SK-N-MC (cell line): ENCODE measurements around the gene NEGR1.
A peak's percentile ranks its signal among the peaks of the same experiment; 100 is the strongest.

Source experiments
- DNase-seq: peaks from one replicate; pipeline ENCODE4 v3.0.0-alpha.2; 2011; ENCODE audit warnings: low read depth, low spot score
- H3K27ac ChIP-seq: fragments of 200-600 bp; sonication (generic); 2 replicates; pipeline ENCODE4 v1.5.1; 2016; ENCODE audit warnings: mixed run types
- H3K36me3 ChIP-seq: fragments of 200-600 bp; sonication (generic); 2 replicates; pipeline ENCODE4 v1.6.1; 2017; ENCODE audit warnings: antibody characterized with exemption, low read length, mixed read lengths; ENCODE audit not compliant: insufficient read depth
- H3K4me3 ChIP-seq: fragments of 200-600 bp; sonication (generic); 2 replicates; pipeline ENCODE4 v1.5.1; 2016
- H3K9ac ChIP-seq: fragments of 200-600 bp; sonication (generic); 2 replicates; pipeline ENCODE4 v1.8.0; 2017; ENCODE audit warnings: mixed run types, mixed read lengths; ENCODE audit not compliant: insufficient read length
- H3K9me3 ChIP-seq: fragments of 200-600 bp; sonication (generic); 2 replicates; pipeline ENCODE4 v1.6.1; 2017; ENCODE audit warnings: low read depth, mild to moderate bottlenecking, antibody characterized with exemption, low read length, moderate library complexity, mixed read lengths
- EZH2 ChIP-seq: fragments of 200-600 bp; sonication (generic); IDR thresholded peaks from one replicate; pipeline ENCODE4 v1.6.1; 2017; ENCODE audit warnings: antibody characterized with exemption
- FOXP2 ChIP-seq: optimal IDR thresholded peaks from 2 replicates; pipeline ENCODE3; 2011; ENCODE audit warnings: mild to moderate bottlenecking, moderate library complexity; ENCODE audit not compliant: insufficient read depth; ENCODE audit errors: extremely low read length, control extremely low read depth
- POLR2AphosphoS5 ChIP-seq: IDR thresholded peaks from 2 replicates; pipeline ENCODE4 v1.6.1; 2012; ENCODE audit warnings: mild to moderate bottlenecking, low read depth, low read length, borderline replicate concordance

Gene NEGR1

DNA sequence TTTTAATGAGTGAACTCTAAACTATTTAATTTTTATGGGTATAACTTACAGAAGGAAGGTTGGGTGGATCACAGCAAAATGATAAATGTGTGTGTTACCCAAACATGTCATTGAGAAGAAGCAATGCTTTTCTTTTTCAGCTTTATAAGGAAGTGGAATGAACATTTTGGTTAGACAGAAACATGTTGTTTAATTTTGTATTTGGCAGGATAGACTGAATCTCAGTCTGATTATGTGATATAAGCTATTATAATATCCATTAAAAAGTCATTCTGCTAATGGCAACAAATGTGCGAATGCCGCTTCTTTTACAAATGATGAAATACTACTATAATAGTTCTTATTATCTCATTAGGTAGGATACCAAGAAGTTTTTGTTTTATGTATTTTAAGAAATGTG lies 919.6 kb downstream of the NEGR1 start:
- Histone ChIP-seq H3K9me3 (no peaks in the 10 kb centered on the region), H3K36me3 (no peaks in the 10 kb centered on the region), H3K9ac (no peak overlapping the region), H3K4me3 (no peak overlapping the region), H3K27ac (no peak overlapping the region)
- no peak for DNase-seq
- no peak for TF ChIP-seq FOXP2
- no peak for TF ChIP-seq EZH2
- no peak for TF ChIP-seq POLR2AphosphoS5

DNA sequence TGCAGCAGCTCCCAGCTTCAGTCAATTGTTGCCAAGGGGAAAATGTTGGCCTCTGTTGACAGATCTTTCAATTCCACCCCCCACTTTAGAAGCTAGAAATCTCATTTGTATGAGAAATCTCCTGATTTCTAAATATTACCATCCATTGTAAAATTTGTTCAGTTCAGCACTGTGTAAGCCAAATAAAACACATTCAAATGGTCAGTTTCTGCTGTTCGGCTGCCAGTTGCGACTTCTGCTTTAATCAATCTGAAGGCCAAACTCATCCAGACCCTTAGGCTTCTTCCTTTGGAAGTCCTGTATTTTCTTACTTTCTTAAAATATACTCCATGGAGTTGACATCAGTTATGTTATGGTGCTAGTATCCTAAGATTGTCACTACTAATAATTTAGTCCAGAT lies 920.3 kb downstream of the NEGR1 start:
- no peak overlapping the region for H3K9ac ChIP-seq
- H3K27ac ChIP-seq = no peak overlapping the region
- no peak overlapping the region for H3K4me3 ChIP-seq
- no peak for DNase-seq
- H3K36me3 ChIP-seq = no peaks in the 10 kb centered on the region
- H3K9me3 ChIP-seq = no peaks in the 10 kb centered on the region
- TF ChIP-seq FOXP2 = no peak
- TF ChIP-seq EZH2 = no peak
- TF ChIP-seq POLR2AphosphoS5 = no peak

DNA sequence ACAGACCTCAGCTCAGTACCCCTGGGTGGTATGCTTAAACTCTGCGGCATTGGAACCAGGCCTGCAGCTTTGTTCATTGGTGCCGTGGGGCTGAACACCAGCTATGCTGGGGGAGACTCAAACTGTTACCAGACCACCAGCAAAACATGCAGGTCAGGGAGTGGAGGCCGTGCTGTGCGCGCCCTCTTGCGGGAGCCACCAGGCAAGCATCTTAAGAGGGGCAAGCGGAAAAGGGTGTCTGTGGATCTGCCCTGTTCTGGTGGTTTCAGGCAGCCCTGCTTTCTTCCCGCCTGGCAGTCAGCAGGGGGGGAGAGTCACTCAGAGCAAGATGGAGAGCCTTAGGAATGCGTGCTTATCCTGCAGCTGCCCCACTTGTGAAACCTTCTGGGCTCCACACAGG lies 924.6 kb downstream of the NEGR1 start:
- H3K36me3 ChIP-seq = no peaks in the 10 kb centered on the region
- H3K27ac ChIP-seq = no peak overlapping the region
- no peak overlapping the region for H3K9ac ChIP-seq
- TF ChIP-seq POLR2AphosphoS5 (no peak), EZH2 (no peak), FOXP2 (no peak)
- no peak for DNase-seq
- no peak overlapping the region for H3K4me3 ChIP-seq
- no peaks in the 10 kb centered on the region for H3K9me3 ChIP-seq

DNA sequence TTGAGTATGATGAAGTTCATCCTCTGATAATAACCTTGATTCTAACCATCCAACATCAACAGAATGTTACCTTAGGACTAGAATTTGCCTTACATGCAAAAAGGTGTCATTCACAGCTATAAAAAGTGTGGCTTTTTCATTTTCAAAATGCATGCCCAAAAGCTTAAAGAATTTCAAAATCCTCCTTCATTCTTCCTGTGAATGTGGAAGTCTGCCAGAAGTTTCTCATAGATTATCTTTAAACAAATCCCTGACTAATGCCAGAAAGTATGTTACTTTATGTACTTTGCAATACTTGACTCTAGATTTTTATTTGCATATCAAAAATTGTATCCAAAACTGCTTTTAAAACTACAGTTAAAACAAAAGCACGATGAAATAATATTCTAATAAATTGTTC lies 930.9 kb downstream of the NEGR1 start:
- no peak overlapping the region for H3K9ac ChIP-seq
- TF ChIP-seq EZH2 (no peak), POLR2AphosphoS5 (no peak), FOXP2 (no peak)
- no peaks in the 10 kb centered on the region for H3K9me3 ChIP-seq
- peak; percentile 39 for DNase-seq
- H3K4me3 ChIP-seq = peak overlapping the region; percentile 23; the same call in 1 of the 2 replicates
- H3K36me3 ChIP-seq = no peaks in the 10 kb centered on the region
- peak overlapping the region; percentile 42; the same call in 1 of the 2 replicates for H3K27ac ChIP-seq

DNA sequence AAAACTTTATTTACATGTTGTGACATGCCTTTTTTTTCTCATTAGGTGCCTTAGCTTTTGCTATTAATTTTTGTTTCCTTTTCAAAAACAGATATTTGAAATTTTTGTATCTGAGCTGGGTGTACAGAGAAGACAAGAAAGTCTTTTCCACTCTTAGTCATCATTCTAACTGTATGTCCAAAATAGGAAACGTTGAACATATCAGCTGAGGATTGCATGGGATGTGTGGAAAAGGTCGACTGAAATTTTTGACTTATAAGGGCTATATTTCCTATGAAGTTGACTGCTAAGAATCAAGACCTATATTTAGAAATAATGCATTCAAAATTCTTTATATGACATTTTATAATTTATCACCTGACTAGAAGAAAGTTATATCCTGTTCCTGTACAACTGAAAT lies 931.5 kb downstream of the NEGR1 start:
- peak overlapping the region; percentile 42; the same call in 1 of the 2 replicates for H3K27ac ChIP-seq
- DNase-seq = no peak
- H3K9me3 ChIP-seq = no peaks in the 10 kb centered on the region
- H3K36me3 ChIP-seq = no peaks in the 10 kb centered on the region
- no peak overlapping the region for H3K9ac ChIP-seq
- peak overlapping the region; percentile 23; the same call in 1 of the 2 replicates for H3K4me3 ChIP-seq
- TF ChIP-seq EZH2 (no peak), POLR2AphosphoS5 (no peak), FOXP2 (no peak)

DNA sequence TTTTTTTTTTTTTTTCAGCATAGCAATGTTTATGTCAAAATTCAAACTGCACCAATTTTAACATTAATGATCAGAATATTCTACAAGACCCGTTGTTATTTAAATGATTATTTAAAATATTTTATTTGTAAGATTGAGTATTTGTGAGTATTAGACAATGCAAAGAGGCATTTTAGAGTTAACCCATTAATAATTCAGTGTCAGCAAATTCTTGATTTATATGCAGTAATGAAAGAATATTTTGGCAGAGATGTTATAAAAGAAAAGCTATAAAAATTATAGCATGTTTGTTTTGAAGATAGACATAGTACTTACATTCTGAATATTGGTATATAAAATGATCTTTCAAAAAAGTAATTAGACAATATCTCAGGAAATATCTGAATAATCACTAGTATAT lies 932.0 kb downstream of the NEGR1 start:
- no peak for TF ChIP-seq POLR2AphosphoS5
- TF ChIP-seq FOXP2 = no peak
- Histone ChIP-seq H3K9me3 (no peaks in the 10 kb centered on the region), H3K36me3 (no peaks in the 10 kb centered on the region), H3K4me3 (no peak overlapping the region), H3K9ac (no peak overlapping the region), H3K27ac (no peak overlapping the region; the same call in 1 of the 2 replicates)
- no peak for DNase-seq
